Naive thymus-derived CD4-positive, alpha-beta T cell (primary cell): ENCODE results near the gene DOCK8. TPM values are rescaled to one million over a fixed set of nuclear protein-coding genes. Genes with fewer than 3 reads are reported as not detected.

Experiments used
- ATAC-seq: fragments of 150-1000 bp; cut with Tn5 transposase; 2 replicates; pipeline ENCODE4 v1.10.0; 2021; ENCODE audit warnings: mild to moderate bottlenecking, moderate library complexity
- CTCF ChIA-PET: fragments of 350-600 bp; sonication (Branson Sonifier 250); formaldehyde crosslinking; loops from one replicate; lab custom pipeline; 2021; ENCODE audit warnings: antibody characterized with exemption; lab: Charles Lee
- POLR2A ChIA-PET: fragments of 350-600 bp; sonication (Branson Sonifier 250); formaldehyde crosslinking; loops from one replicate; lab custom pipeline; 2021; ENCODE audit warnings: antibody characterized with exemption, inconsistent platforms; lab: Charles Lee
- DNase-seq, 9 donors: peaks; one replicate each; pipeline versions ENCODE4 v3.0.0 to v3.0.0-alpha.2; 2020 to 2022; ENCODE audit warnings: mixed read lengths in 1 of 9
- H3K27ac ChIP-seq: one replicate; pipeline ENCODE4 v1.7.0; 2013; ENCODE audit warnings: mild to moderate bottlenecking, low read depth, low read length, moderate library complexity
- H3K27me3 ChIP-seq, 2 donors: one replicate each; pipeline ENCODE4 v1.7.0; 2013; ENCODE audit warnings: low read length in 2 of 2, mild to moderate bottlenecking in 2 of 2, moderate library complexity in 2 of 2; ENCODE audit not compliant: control insufficient read depth in 2 of 2, insufficient read depth in 2 of 2
- H3K36me3 ChIP-seq, 3 experiments: 1 replicate in 2 of 3; 2 replicates in 1 of 3; pipeline ENCODE4 v1.7.0; 2013; ENCODE audit warnings: low read length in 3 of 3, mild to moderate bottlenecking in 3 of 3, moderate library complexity in 1 of 3; ENCODE audit not compliant: insufficient read depth in 3 of 3, control insufficient read depth in 2 of 3
- H3K4me1 ChIP-seq, 2 donors: one replicate each; pipeline ENCODE4 v1.7.0; 2013; ENCODE audit warnings: low read length in 2 of 2, mild to moderate bottlenecking in 2 of 2, moderate library complexity in 1 of 2; ENCODE audit not compliant: control insufficient read depth in 2 of 2, insufficient read depth in 2 of 2
- H3K4me3 ChIP-seq: 2 replicates; pipeline ENCODE4 v1.7.0; 2013; ENCODE audit warnings: mild to moderate bottlenecking, low read length
- H3K9me3 ChIP-seq, 3 experiments: 1 replicate in 2 of 3; 2 replicates in 1 of 3; pipeline ENCODE4 v1.7.0; 2013; ENCODE audit warnings: low read length in 3 of 3; ENCODE audit not compliant: control insufficient read depth in 2 of 3
- H3K27ac Mint-ChIP-seq, 9 donors: one replicate each; pipeline ENCODE4 v1.8.0; 2020 to 2022; ENCODE audit warnings: mixed read lengths in 9 of 9, mild to moderate bottlenecking in 8 of 9, moderate library complexity in 5 of 9, inconsistent platforms in 2 of 9
- H3K27me3 Mint-ChIP-seq, 5 donors: one replicate each; pipeline ENCODE4 v1.8.0; 2021 to 2022; ENCODE audit warnings: mixed read lengths in 5 of 5, mild to moderate bottlenecking in 1 of 5
- H3K36me3 Mint-ChIP-seq, 5 donors: one replicate each; pipeline ENCODE4 v1.8.0; 2020 to 2022; ENCODE audit warnings: mixed read lengths in 5 of 5, mild to moderate bottlenecking in 3 of 5, inconsistent platforms in 1 of 5
- H3K4me1 Mint-ChIP-seq, 7 donors: one replicate each; pipeline ENCODE4 v1.8.0; 2020 to 2022; ENCODE audit warnings: mixed read lengths in 7 of 7, mild to moderate bottlenecking in 3 of 7, inconsistent platforms in 1 of 7
- H3K4me3 Mint-ChIP-seq, 10 donors: one replicate each; pipeline ENCODE4 v1.8.0; 2020 to 2022; ENCODE audit warnings: mild to moderate bottlenecking in 10 of 10, mixed read lengths in 10 of 10, moderate library complexity in 6 of 10, inconsistent platforms in 2 of 10
- H3K9me3 Mint-ChIP-seq, 11 donors: one replicate each; pipeline ENCODE4 v1.8.0; 2020 to 2022; ENCODE audit warnings: mixed read lengths in 11 of 11, mild to moderate bottlenecking in 4 of 11, inconsistent platforms in 1 of 11, moderate library complexity in 1 of 11
- intact Hi-C, 2 donors: fragments of 100-400 bp; cut with micrococcal nuclease; formaldehyde crosslinking; loops; one replicate each; pipeline ENCODE4 v1.15.1; 2023
- polyA plus RNA-seq, 2 donors: library from polyadenylated mRNA; unstranded; fragments of 300-500 nt; fragmentation: Illumina TruSeq; gene quantifications; one replicate each; pipeline ENCODE4 v1.2.3, GENCODE V29; 2021
- total RNA-seq, 6 experiments: library from RNA in 5 of 6; stranded (reverse) in 5 of 6; gene quantifications; 1 replicate in 5 of 6; 2 replicates in 1 of 6; pipeline ENCODE4 v1.2.3 and lab custom pipeline; 2021 to 2026

DOCK8 gene
- total and polyA plus RNA-seq, 7 experiments from 2014 or later = 47.7 to 294 (median 225) TPM

DNA sequence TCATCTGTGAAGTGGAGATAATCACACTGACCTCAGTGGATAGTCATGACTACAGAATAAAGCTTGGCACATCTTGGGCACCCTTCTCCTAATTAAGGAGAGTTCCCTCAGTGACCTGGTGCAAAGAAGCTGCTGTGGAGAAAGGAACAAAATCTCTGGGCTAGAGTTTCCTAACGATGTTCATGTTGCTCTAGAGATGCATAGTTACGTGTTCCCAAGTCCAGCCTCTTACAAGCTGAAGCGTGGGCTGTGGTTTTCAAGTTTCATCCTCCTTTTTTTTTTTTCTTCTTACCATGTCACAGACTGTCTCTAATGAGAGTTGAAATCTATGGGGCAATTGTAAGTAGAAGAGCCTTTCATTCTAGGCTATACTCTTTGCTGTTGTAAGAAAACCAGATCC is 113.8 kb downstream of the DOCK8 start:
- peaks cover 3 to 26% (median 6%) of the 10 kb centered on the region in 7 donors for H3K4me1 Mint-ChIP-seq
- Histone ChIP-seq H3K4me1 (no peaks in the 10 kb centered on the region), H3K27me3 (no peaks in the 10 kb centered on the region), H3K9me3 (no peaks in the 10 kb centered on the region), H3K27ac (no peak overlapping the region), H3K36me3 (peaks cover 25 to 81% (median 39%) of the 10 kb centered on the region in 3 experiments), H3K4me3 (no peak overlapping the region)
- POLR2A ChIA-PET = no interaction called here
- no peak for ATAC-seq
- no peaks in the 10 kb centered on the region for H3K27me3 Mint-ChIP-seq
- CTCF ChIA-PET = no interaction called here
- intact Hi-C loops = no loop called here
- DNase-seq = no peak
- H3K9me3 Mint-ChIP-seq = no peaks in the 10 kb centered on the region
- H3K4me3 Mint-ChIP-seq = no peak overlapping the region
- H3K27ac Mint-ChIP-seq = peak overlapping the region in 5 of 9 donors; percentile 28 to 56 (median 48)
- peaks cover 16 to 62% (median 32%) of the 10 kb centered on the region in 5 donors for H3K36me3 Mint-ChIP-seq

DNA sequence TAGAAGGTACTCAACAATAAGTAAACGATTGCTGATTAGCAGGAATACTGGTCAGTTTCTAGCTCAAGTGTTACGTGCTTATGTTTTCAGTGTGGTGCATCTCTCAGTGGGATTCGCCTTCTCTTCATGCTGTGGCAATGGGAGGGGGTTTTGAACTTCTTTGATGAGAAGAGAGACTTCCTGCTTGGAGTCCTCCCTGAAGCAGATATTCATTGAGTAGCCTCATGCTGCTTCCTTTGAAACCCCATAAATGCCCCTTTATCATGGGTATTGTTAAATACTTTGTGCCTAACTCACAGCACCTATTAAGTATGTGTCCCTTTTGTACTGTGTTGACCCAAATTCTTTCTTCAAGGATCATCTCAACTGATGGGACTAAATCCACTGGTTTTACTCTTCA is 116.5 kb downstream of the DOCK8 start:
- Mint-ChIP-seq H3K4me1 (peaks cover 13 to 49% (median 26%) of the 10 kb centered on the region in 7 donors), H3K27me3 (no peaks in the 10 kb centered on the region), H3K9me3 (no peaks in the 10 kb centered on the region), H3K36me3 (peaks cover 21 to 68% (median 43%) of the 10 kb centered on the region in 5 donors), H3K4me3 (no peak overlapping the region), H3K27ac (peak overlapping the region in 4 of 9 donors; percentile 48 to 72 (median 58))
- H3K27ac ChIP-seq = no peak overlapping the region
- peaks cover 42 to 92% (median 54%) of the 10 kb centered on the region in 3 experiments for H3K36me3 ChIP-seq
- peaks cover 0 to 8% of the 10 kb centered on the region in 2 donors for H3K4me1 ChIP-seq
- ChIA-PET CTCF (no interaction called here), POLR2A (interaction anchor here (0.6 kb wide), 1 partner anchor 106 kb away, joined by 4 read pairs; no protein-coding TSS in a partner anchor)
- ATAC-seq (no peak), DNase-seq (no peak)
- no peak overlapping the region for H3K4me3 ChIP-seq
- H3K27me3 ChIP-seq = no peaks in the 10 kb centered on the region
- no peaks in the 10 kb centered on the region for H3K9me3 ChIP-seq
- intact Hi-C loops = loop anchor here in 1 of 2 donors (10.0 kb wide), 1 partner anchor 94 kb away; no protein-coding TSS in a partner anchor

DNA sequence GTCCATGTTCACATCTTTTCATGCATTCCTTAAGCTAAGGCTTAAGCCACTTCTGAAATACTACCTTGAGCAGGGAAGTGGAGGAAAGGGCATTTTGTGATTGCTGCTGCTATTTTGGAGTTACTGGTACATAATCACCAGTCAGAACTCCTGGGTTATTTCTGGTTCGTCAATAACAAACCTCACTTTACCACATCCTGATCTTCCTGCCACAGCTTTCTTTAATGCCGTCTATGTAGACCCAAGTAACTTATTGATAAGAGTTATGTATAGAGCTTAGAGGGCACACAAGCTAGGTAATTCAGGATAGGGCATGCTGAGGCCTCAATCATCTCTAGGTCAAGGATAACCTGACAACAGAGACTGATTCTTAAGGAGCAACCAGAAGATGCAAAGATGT is 120.7 kb downstream of the DOCK8 start:
- H3K4me1 ChIP-seq = peaks cover 0 to 8% of the 10 kb centered on the region in 2 donors
- Mint-ChIP-seq H3K4me1 (peaks cover 13 to 42% (median 25%) of the 10 kb centered on the region in 7 donors), H3K9me3 (no peaks in the 10 kb centered on the region), H3K4me3 (peak overlapping the region in 7 of 10 donors; percentile 22 to 66 (median 47)), H3K27me3 (no peaks in the 10 kb centered on the region), H3K36me3 (peaks cover 22 to 72% (median 47%) of the 10 kb centered on the region in 5 donors), H3K27ac (peak overlapping the region; percentile 43 to 92 (median 72))
- H3K9me3 ChIP-seq = no peaks in the 10 kb centered on the region
- intact Hi-C loops = loop anchor here in 1 of 2 donors (10.0 kb wide), 1 partner anchor 89 kb away; no protein-coding TSS in a partner anchor
- peak in 5 of 9 donors; percentile 6 to 31 (median 22) for DNase-seq
- ATAC-seq = peak; percentile 50
- H3K27ac ChIP-seq = no peak overlapping the region
- no peaks in the 10 kb centered on the region for H3K27me3 ChIP-seq
- ChIA-PET CTCF (interaction anchor here (1.2 kb wide), 1 partner anchor 159 kb away, joined by 3 read pairs; no protein-coding TSS in a partner anchor), POLR2A (no interaction called here)
- H3K4me3 ChIP-seq = no peak overlapping the region
- H3K36me3 ChIP-seq = peaks cover 50 to 95% (median 53%) of the 10 kb centered on the region in 3 experiments

DNA sequence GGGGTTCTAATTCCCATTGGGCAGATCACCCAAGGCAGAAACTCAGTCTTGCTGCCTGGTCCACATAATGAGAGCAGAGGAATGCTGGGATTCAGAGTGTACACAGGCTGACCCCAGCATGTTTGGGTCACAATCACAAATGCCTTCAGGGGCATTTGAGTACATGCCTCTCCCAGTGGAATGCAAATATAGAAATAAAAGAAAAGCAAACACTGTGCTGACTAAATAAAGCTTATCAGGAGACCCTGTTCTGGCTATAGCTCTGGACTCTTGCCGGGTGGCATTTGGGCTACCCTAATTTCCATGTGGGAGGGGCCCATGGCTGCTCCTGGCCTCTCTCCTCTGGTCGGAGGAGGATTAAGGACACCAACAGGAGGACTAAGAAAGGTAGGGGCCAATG is 121.4 kb downstream of the DOCK8 start:
- Histone ChIP-seq H3K9me3 (no peaks in the 10 kb centered on the region), H3K27me3 (no peaks in the 10 kb centered on the region), H3K4me3 (no peak overlapping the region), H3K27ac (no peak overlapping the region), H3K36me3 (peaks cover 45 to 95% (median 57%) of the 10 kb centered on the region in 3 experiments), H3K4me1 (peaks cover 0 to 8% of the 10 kb centered on the region in 2 donors)
- ATAC-seq (no peak), DNase-seq (no peak)
- Mint-ChIP-seq H3K4me3 (no peak overlapping the region), H3K27me3 (no peaks in the 10 kb centered on the region), H3K9me3 (no peaks in the 10 kb centered on the region), H3K4me1 (peaks cover 13 to 35% (median 25%) of the 10 kb centered on the region in 7 donors), H3K27ac (peak overlapping the region in 8 of 9 donors; percentile 41 to 92 (median 68)), H3K36me3 (peaks cover 19 to 70% (median 42%) of the 10 kb centered on the region in 5 donors)
- intact Hi-C loops = loop anchor here in 1 of 2 donors (10.0 kb wide), 1 partner anchor 89 kb away; no protein-coding TSS in a partner anchor
- POLR2A ChIA-PET = interaction anchor here (0.7 kb wide), 1 partner anchor 15 kb away, joined by 3 read pairs; no protein-coding TSS in a partner anchor
- CTCF ChIA-PET = no interaction called here

DNA sequence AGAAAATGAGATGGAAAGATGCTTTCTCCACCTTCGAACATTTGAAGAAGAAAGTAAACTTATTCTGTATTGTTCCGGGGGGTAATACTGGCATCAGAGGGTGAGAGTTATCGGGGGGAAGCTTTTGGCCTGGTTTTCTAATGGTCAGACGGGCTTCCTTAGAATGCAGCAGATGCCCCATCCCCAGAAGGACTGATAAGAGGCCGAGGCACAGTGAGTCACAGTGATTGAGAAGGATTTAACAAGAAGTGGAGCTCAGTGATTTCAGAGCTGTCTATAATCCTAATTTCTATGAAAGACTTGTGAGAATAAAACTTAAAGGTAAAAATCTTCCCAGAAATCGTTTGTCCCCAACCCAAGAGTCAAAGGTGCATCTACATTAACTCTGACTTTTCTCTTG is 123.9 kb downstream of the DOCK8 start:
- no peak for DNase-seq
- Histone ChIP-seq H3K4me3 (no peak overlapping the region), H3K27ac (no peak overlapping the region), H3K4me1 (peaks cover 0 to 8% of the 10 kb centered on the region in 2 donors), H3K9me3 (no peaks in the 10 kb centered on the region), H3K36me3 (peaks cover 33 to 99% (median 62%) of the 10 kb centered on the region in 3 experiments), H3K27me3 (no peaks in the 10 kb centered on the region)
- ATAC-seq = no peak
- Mint-ChIP-seq H3K36me3 (peaks cover 21 to 70% (median 39%) of the 10 kb centered on the region in 5 donors), H3K9me3 (no peaks in the 10 kb centered on the region), H3K27ac (peak overlapping the region in 5 of 9 donors; percentile 23 to 83 (median 68)), H3K27me3 (no peaks in the 10 kb centered on the region), H3K4me3 (no peak overlapping the region), H3K4me1 (peaks cover 12 to 25% (median 20%) of the 10 kb centered on the region in 7 donors)
- ChIA-PET CTCF (no interaction called here), POLR2A (no interaction called here)
- intact Hi-C loops = loop anchor here in 1 of 2 donors (10.0 kb wide), 1 partner anchor 86 kb away; no protein-coding TSS in a partner anchor

DNA sequence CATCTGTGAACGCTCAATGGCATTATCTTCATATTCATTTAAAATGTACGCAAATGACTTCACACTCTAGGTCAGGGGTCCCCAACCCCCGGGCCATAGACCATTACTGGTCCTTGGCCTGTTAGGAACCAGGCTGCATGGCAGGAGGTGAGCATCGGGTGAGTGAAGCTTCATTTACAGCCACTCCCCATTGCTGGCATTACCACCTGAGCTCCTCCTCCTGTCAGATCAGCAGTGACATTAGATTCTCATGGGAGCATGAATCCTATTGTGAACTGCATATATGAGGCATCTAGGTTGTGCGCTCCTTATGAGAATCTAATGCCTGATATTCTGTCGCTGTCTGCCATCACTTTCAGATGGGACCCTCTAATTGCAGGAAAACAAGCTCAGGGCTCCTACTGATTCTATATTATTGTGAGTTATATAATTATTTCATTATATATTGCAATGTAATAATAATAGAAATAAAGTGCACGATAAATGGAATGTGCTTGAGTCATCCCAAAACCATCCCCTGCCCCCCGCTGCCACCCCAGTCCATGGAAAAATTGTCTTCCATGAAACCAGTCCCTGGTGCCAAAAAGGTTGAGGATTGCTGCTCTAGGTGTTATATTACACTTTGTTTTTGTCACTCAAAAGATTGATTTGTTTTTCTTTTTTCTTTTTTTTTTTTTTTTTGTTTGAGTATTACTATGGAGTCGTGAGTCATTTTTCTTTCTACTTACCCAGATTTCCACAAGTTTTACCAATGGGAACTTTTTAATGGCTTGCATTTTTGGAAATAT is 127.2 kb downstream of the DOCK8 start:
- intact Hi-C loops = loop anchor here in 1 of 2 donors (5.0 kb wide), 1 partner anchor 35 kb away; no protein-coding TSS in a partner anchor
- peak overlapping the region in 3 of 9 donors; percentile 12 to 55 (median 17) for H3K27ac Mint-ChIP-seq
- H3K36me3 ChIP-seq = peaks cover 32 to 99% (median 48%) of the 10 kb centered on the region in 3 experiments

More for the DNA sequence above, 127.2 kb downstream of the DOCK8 start:
- no peak overlapping the region for H3K27ac ChIP-seq
- ATAC-seq = no peak
- POLR2A ChIA-PET = interaction anchor here (1.0 kb wide), 1 partner anchor 57 kb away, joined by 3 read pairs; no protein-coding TSS in a partner anchor
- no peaks in the 10 kb centered on the region for H3K4me1 ChIP-seq
- no peak overlapping the region for H3K4me3 ChIP-seq
- H3K4me1 Mint-ChIP-seq = peaks cover 0 to 5% (median 0%) of the 10 kb centered on the region in 7 donors
- no peak overlapping the region for H3K4me3 Mint-ChIP-seq
- no peaks in the 10 kb centered on the region for H3K27me3 Mint-ChIP-seq
- no peaks in the 10 kb centered on the region for H3K27me3 ChIP-seq
- H3K36me3 Mint-ChIP-seq = peaks cover 10 to 71% (median 33%) of the 10 kb centered on the region in 5 donors
- no peaks in the 10 kb centered on the region for H3K9me3 ChIP-seq
- DNase-seq = no peak
- no peaks in the 10 kb centered on the region for H3K9me3 Mint-ChIP-seq
- CTCF ChIA-PET = no interaction called here
